ENCODE results near the gene RNF123. TPM values are rescaled to one million over a fixed set of nuclear protein-coding genes. Genes with fewer than 3 reads are reported as not detected.

RNF123 gene
- total and polyA plus RNA-seq, 5 experiments from 2014 or later, result 8.8 to 70.0 (median 20.4) TPM

DNA sequence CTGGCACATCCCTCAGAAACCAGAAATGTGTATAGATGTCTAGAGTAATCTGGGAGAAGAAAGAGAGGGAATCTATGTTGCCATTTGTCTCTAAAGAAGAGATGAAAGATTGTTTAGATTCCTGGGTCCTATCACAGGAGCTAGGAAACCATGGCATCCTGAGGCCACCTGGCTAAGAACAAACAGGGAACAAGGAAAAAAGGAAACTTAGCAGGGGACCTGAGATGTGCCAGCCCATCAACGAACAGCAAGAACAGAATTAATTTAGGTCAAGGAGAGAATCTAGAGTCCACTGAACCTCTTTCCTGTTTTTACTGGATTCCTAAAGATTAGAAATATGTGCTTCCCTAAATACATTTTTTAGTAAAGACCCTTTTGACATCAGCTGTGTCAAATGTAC is 66.7 kb downstream of the RNF123 start:
- H3K27ac Mint-ChIP-seq, result peak overlapping the region in 1 of 10 donors; percentile 6
- no peak for ATAC-seq
- POLR2A ChIA-PET, result interaction anchor here (0.6 kb wide), 1 partner anchor 1617 kb away, joined by 3 read pairs; no protein-coding TSS in a partner anchor

DNA sequence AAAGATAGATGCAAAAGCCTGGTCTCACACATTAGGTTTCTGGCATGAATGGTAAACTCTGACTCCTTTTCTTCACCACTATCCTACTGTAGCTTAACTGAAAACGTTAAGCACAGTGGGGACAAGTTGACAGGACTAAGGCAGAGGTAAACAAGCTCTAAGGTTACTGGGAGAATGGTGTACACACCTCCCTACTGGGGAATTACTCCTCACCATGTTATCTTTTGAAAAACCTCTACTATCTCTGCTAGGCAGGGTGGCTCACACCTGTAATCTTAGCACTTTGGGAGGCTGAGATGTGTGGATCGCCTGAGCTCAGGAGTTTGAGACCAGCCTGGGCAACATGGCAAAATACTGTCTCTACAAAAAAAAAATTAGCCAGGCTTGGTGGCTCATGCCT is 67.8 kb downstream of the RNF123 start:
- H3K4me1 Mint-ChIP-seq, result peaks cover 32 to 58% (median 53%) of the 10 kb centered on the region in 4 donors
- POLR2A ChIA-PET, result no interaction called here
- H3K36me3 Mint-ChIP-seq, result peaks cover 0 to 43% (median 0%) of the 10 kb centered on the region in 3 donors
- no peak overlapping the region for H3K4me3 Mint-ChIP-seq
- ATAC-seq, result no peak
- no peaks in the 10 kb centered on the region for H3K27me3 Mint-ChIP-seq
- no peaks in the 10 kb centered on the region for H3K9me3 Mint-ChIP-seq
- no peak overlapping the region for H3K27ac Mint-ChIP-seq
- DNase-seq, result no peak

More for the DNA sequence above, 66.7 kb downstream of the RNF123 start:
- Mint-ChIP-seq H3K36me3 (peaks cover 0 to 45% (median 4%) of the 10 kb centered on the region in 3 donors), H3K27me3 (no peaks in the 10 kb centered on the region), H3K9me3 (no peaks in the 10 kb centered on the region), H3K4me3 (no peak overlapping the region), H3K4me1 (peaks cover 32 to 55% (median 51%) of the 10 kb centered on the region in 4 donors)
- no peak for DNase-seq

DNA sequence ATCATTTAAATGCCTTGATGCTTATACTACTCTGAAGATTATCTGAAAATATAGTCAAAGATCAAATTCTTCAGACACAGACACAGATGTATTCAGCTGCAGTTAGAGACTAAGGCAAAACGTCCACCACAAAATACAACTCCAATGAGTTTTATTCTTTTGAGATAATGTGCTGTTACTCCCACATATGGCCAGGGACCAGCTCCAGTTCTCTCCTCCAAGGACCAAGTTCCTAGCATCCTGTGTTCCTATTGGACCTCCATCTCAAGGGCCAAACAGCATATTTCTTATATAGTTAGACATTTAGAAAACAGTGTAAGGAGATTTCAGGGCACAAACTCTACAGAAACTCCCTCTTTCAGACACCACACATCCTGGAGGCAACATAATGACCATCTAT is 69.9 kb downstream of the RNF123 start:
- POLR2A ChIA-PET, result no interaction called here
- peaks cover 0 to 40% (median 0%) of the 10 kb centered on the region in 3 donors for H3K36me3 Mint-ChIP-seq
- no peak for ATAC-seq
- DNase-seq, result no peak
- H3K27ac Mint-ChIP-seq, result peak overlapping the region in 4 of 10 donors; percentile 1 to 79 (median 25)
- no peaks in the 10 kb centered on the region for H3K27me3 Mint-ChIP-seq
- H3K9me3 Mint-ChIP-seq, result no peaks in the 10 kb centered on the region
- H3K4me3 Mint-ChIP-seq, result no peak overlapping the region
- H3K4me1 Mint-ChIP-seq, result peaks cover 24 to 49% (median 42%) of the 10 kb centered on the region in 4 donors

DNA sequence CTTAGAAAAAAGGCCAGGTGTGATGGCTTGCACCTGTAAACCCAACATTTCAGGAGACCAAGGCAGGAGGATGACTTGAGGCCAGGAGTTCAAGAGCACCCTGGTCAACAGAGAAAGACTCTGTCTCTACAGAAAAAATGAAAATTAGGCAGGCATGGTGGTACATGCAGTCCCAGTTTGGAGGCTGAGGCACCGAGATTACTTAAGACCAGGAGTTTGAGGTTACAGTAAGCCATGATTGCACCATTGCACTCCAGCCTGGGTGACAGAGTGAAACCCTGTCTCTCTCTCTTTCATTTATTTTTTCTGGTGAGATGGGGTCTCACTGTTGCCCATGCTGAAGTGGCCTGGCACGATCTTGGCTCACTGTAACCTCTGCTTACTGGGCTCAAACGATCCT is 72.3 kb downstream of the RNF123 start:
- POLR2A ChIA-PET, result no interaction called here
- Mint-ChIP-seq H3K9me3 (no peaks in the 10 kb centered on the region), H3K4me1 (peaks cover 17 to 40% (median 32%) of the 10 kb centered on the region in 4 donors), H3K4me3 (no peak overlapping the region), H3K27ac (no peak overlapping the region), H3K36me3 (peaks cover 0 to 52% (median 0%) of the 10 kb centered on the region in 3 donors), H3K27me3 (no peaks in the 10 kb centered on the region)
- no peak for ATAC-seq
- no peak for DNase-seq

GRCh38 chr3:49763981-49764380 is 74.6 kb downstream of the RNF123 start:
- Mint-ChIP-seq H3K36me3 (peaks cover 0 to 55% (median 0%) of the 10 kb centered on the region in 3 donors), H3K27ac (no peak overlapping the region), H3K27me3 (no peaks in the 10 kb centered on the region), H3K4me3 (no peak overlapping the region), H3K9me3 (no peaks in the 10 kb centered on the region), H3K4me1 (peaks cover 8 to 36% (median 23%) of the 10 kb centered on the region in 4 donors)
- no peak for ATAC-seq
- DNase-seq, result no peak
- POLR2A ChIA-PET, result no interaction called here

DNA sequence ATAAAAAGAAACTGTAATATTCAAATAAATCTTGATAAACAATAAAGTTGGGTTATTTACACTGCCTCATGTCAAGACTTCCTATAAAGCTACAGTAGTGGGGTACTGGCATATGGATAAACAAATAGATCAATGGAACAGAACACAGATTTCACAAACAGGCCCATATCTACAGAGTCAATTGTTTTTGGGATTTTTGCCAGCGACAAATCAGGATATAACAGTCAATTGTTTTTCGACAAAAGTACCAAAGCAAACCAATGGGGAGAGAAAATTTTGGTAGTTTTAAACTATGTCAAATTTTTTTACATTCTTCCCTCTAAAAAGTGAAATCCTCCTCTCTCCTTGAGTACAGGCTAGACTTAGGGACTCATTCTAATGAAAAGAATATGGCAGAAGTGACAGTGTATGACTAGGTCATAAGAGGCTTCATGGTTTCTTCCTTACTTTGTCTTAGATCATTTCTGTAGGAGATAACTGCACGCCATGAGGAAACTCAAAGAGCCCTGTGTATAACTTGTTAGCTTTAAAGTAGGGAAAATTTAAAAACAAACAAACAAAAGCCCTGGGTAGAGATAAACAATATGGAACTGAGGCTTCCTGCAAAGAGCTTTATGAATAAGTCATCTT is 80.0 kb downstream of the RNF123 start:
- Mint-ChIP-seq H3K9me3 (no peaks in the 10 kb centered on the region), H3K4me3 (no peak overlapping the region), H3K4me1 (peaks cover 6 to 40% (median 29%) of the 10 kb centered on the region in 4 donors), H3K27me3 (no peaks in the 10 kb centered on the region), H3K36me3 (peaks cover 0 to 48% (median 4%) of the 10 kb centered on the region in 3 donors), H3K27ac (peak overlapping the region in 4 of 10 donors; percentile 2 to 11 (median 4))
- DNase-seq (no peak), ATAC-seq (no peak)
- POLR2A ChIA-PET, result interaction anchor here (1.8 kb wide), 1 partner anchor 17 kb away, joined by 5 read pairs; the partner anchor contains the start of gene IP6K1

DNA sequence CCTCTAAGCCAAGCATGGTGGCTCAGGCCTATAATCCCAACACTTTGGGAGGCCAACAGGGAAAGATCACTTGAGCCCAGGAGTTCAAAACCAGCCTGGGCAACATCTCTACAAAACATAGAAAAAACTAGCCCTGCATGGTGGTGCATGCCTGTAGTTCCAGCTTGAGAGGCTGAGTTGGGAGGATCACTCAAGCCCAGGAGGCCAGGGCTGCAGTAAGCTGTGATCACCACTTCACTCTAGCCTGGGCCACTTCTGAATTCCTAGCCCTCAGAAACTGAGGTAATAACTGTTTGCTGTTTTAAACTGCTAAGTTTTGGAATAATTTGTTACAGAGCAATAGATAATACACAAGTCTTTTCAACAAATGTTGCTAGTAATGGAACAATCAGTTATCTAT is 80.6 kb downstream of the RNF123 start:
- no peak for ATAC-seq
- no peak for DNase-seq
- POLR2A ChIA-PET, result interaction anchor here (1.8 kb wide), 1 partner anchor 17 kb away, joined by 5 read pairs; the partner anchor contains the start of gene IP6K1
- Mint-ChIP-seq H3K9me3 (no peaks in the 10 kb centered on the region), H3K27ac (peak overlapping the region in 3 of 10 donors; percentile 11 to 69 (median 17)), H3K27me3 (no peaks in the 10 kb centered on the region), H3K36me3 (peaks cover 0 to 46% (median 4%) of the 10 kb centered on the region in 3 donors), H3K4me1 (peaks cover 3 to 41% (median 25%) of the 10 kb centered on the region in 4 donors), H3K4me3 (no peak overlapping the region)

Other genes starting within 250 kb of the RNF123 start
- gene DAG1, start 219.3 kb upstream of the RNF123 start, total RNA-seq, result 10 to 100 TPM; 16.8 to 20.3 TPM
- 1 to 10 TPM; 4.6 to 6.4 (median 4.7) TPM for gene DAG1, start 219.3 kb upstream of the RNF123 start, polyA plus RNA-seq
- gene BSN, start 135.1 kb upstream of the RNF123 start, total RNA-seq, result under 1 TPM; 0.22 to 0.23 TPM
- under 1 TPM in 1 of 3 donors, not detected in 2; 0.19 TPM for gene BSN, start 135.1 kb upstream of the RNF123 start, polyA plus RNA-seq
- gene APEH, start 15.2 kb upstream of the RNF123 start, total RNA-seq, result 100 to 1,000 TPM; 137 to 139 TPM
- 100 to 1,000 TPM; 105 to 131 (median 114) TPM for gene APEH, start 15.2 kb upstream of the RNF123 start, polyA plus RNA-seq
- gene MST1, start 83 bp upstream of the RNF123 start, total RNA-seq, result 10 to 100 TPM; 13.3 to 13.7 TPM
- 1 to 10 TPM in 1 of 3 donors, under 1 TPM in 2; 0.29 to 1.1 (median 0.74) TPM for gene MST1, start 83 bp upstream of the RNF123 start, polyA plus RNA-seq
- 1 to 10 TPM; 1.0 to 1.1 TPM for gene AMIGO3, start 30.1 kb downstream of the RNF123 start, total RNA-seq
- 1 to 10 TPM; 1.2 to 1.5 (median 1.2) TPM for gene AMIGO3, start 30.1 kb downstream of the RNF123 start, polyA plus RNA-seq
- gene GMPPB, start 34.4 kb downstream of the RNF123 start, total RNA-seq, result 10 to 100 TPM; 21.6 to 22.2 TPM
- 10 to 100 TPM in 2 of 3 donors, 1 to 10 TPM in 1; 7.5 to 14.8 (median 12.3) TPM for gene GMPPB, start 34.4 kb downstream of the RNF123 start, polyA plus RNA-seq
- 10 to 100 TPM; 49.9 to 53.4 TPM for gene IP6K1, start 97.0 kb downstream of the RNF123 start, total RNA-seq
- 10 to 100 TPM; 11.7 to 26.0 (median 17.4) TPM for gene IP6K1, start 97.0 kb downstream of the RNF123 start, polyA plus RNA-seq
- not detected for gene CDHR4, start 110.3 kb downstream of the RNF123 start, total RNA-seq
- gene CDHR4, start 110.3 kb downstream of the RNF123 start, polyA plus RNA-seq, result not detected
- gene INKA1, start 113.7 kb downstream of the RNF123 start, total RNA-seq, result 1 to 10 TPM; 1.8 to 4.4 TPM
- gene INKA1, start 113.7 kb downstream of the RNF123 start, polyA plus RNA-seq, result 1 to 10 TPM in 1 of 3 donors, under 1 TPM in 2; 0.33 to 3.5 (median 0.44) TPM
- gene UBA7, start 124.4 kb downstream of the RNF123 start, total RNA-seq, result 100 to 1,000 TPM; 326 to 331 TPM
- 10 to 100 TPM; 30.9 to 43.8 (median 33.5) TPM for gene UBA7, start 124.4 kb downstream of the RNF123 start, polyA plus RNA-seq
- gene TRAIP, start 167.0 kb downstream of the RNF123 start, total RNA-seq, result 1 to 10 TPM; 4.3 to 5.8 TPM
- 1 to 10 TPM; 1.3 to 2.0 (median 1.7) TPM for gene TRAIP, start 167.0 kb downstream of the RNF123 start, polyA plus RNA-seq
- not detected for gene CAMKV, start 180.3 kb downstream of the RNF123 start, total RNA-seq
- not detected for gene CAMKV, start 180.3 kb downstream of the RNF123 start, polyA plus RNA-seq
- 1 to 10 TPM in 1 of 2 experiments, under 1 TPM in 1; 0.75 to 1.0 TPM for gene MST1R, start 214.3 kb downstream of the RNF123 start, total RNA-seq
- gene MST1R, start 214.3 kb downstream of the RNF123 start, polyA plus RNA-seq, result under 1 TPM in 2 of 3 donors, not detected in 1; 0.19 to 0.58 TPM
- gene MON1A, start 240.3 kb downstream of the RNF123 start, total RNA-seq, result 10 to 100 TPM in 1 of 2 experiments, 1 to 10 TPM in 1; 9.0 to 10.1 TPM
- gene MON1A, start 240.3 kb downstream of the RNF123 start, polyA plus RNA-seq, result 10 to 100 TPM; 12.2 to 21.0 (median 13.7) TPM

Measured in naive thymus-derived CD8-positive, alpha-beta T cell (primary cell).